ENCODE data around the gene LMCD1. TPM values are rescaled to one million over a fixed set of nuclear protein-coding genes. Genes with fewer than 3 reads are reported as not detected.

LMCD1 gene
- total RNA-seq, 3 donors from 2014 or later (not counting 1 experiment from before 2014, with no cell fraction given), result not detected

- H3K9me3 Mint-ChIP-seq, result no peaks in the 10 kb centered on the region
- no peak overlapping the region for H3K4me3 Mint-ChIP-seq
- no peaks in the 10 kb centered on the region for H3K36me3 Mint-ChIP-seq
- no peaks in the 10 kb centered on the region for H3K27me3 ChIP-seq (ENCODE audit: control insufficient read depth, insufficient read depth, low read length)
- TF ChIP-seq CTCF (IDR thresholded peaks at IDR 0.05), result no peak
- WGBS (ENCODE audit: insufficient coverage), result 63% methylated on average over 1 of the region's 1 CpG
- no peak overlapping the region for H3K27ac ChIP-seq (ENCODE audit: low read length)
- no peak overlapping the region for H3K27ac Mint-ChIP-seq
- H3K4me3 ChIP-seq (ENCODE audit: low read length), result no peak overlapping the region
- peaks cover 4 to 17% of the 10 kb centered on the region in 2 donors for H3K27me3 Mint-ChIP-seq (ENCODE audit: low read depth in 2 of 2)
- DNase-seq, result no peak
- no peaks in the 10 kb centered on the region for H3K9me3 ChIP-seq (ENCODE audit: control insufficient read depth, insufficient read depth, low read length)
- ATAC-seq, result no peak
- intact Hi-C loops (cut with micrococcal nuclease), result no loop called here
- H3K4me1 ChIP-seq (ENCODE audit: control insufficient read depth, insufficient read depth, low read length), result peaks cover 2% of the 10 kb centered on the region
- H3K4me1 Mint-ChIP-seq, result no peaks in the 10 kb centered on the region
- H3K36me3 ChIP-seq (ENCODE audit: control insufficient read depth, insufficient read depth, low read length), result no peaks in the 10 kb centered on the region
These were observed 21.4 kb downstream of the LMCD1 start for GRCh38 chr3:8523041-8523440.

- H3K27ac ChIP-seq (ENCODE audit: low read length), result no peak overlapping the region
These were observed 22.6 kb downstream of the LMCD1 start for GRCh38 chr3:8524249-8524648.

GRCh38 chr3:8524656-8525399 is 23.2 kb downstream of the LMCD1 start:
- Mint-ChIP-seq H3K9me3 (no peaks in the 10 kb centered on the region), H3K36me3 (no peaks in the 10 kb centered on the region), H3K27ac (no peak overlapping the region), H3K4me1 (no peaks in the 10 kb centered on the region), H3K4me3 (no peak overlapping the region), H3K27me3 (ENCODE audit: low read depth in 2 of 2) (peaks cover 4 to 17% of the 10 kb centered on the region in 2 donors)
- WGBS (ENCODE audit: insufficient coverage), result 97% methylated on average over 4 of the region's 5 CpGs
- intact Hi-C loops (cut with micrococcal nuclease), result no loop called here
- no peak for DNase-seq
- no peak overlapping the region for H3K27ac ChIP-seq (ENCODE audit: low read length)
- H3K9me3 ChIP-seq (ENCODE audit: control insufficient read depth, insufficient read depth, low read length), result no peaks in the 10 kb centered on the region
- H3K4me3 ChIP-seq (ENCODE audit: low read length), result no peak overlapping the region
- no peaks in the 10 kb centered on the region for H3K36me3 ChIP-seq (ENCODE audit: control insufficient read depth, insufficient read depth, low read length)
- H3K27me3 ChIP-seq (ENCODE audit: control insufficient read depth, insufficient read depth, low read length), result no peaks in the 10 kb centered on the region
- TF ChIP-seq CTCF (IDR thresholded peaks at IDR 0.05), result no peak
- ATAC-seq, result no peak
- H3K4me1 ChIP-seq (ENCODE audit: control insufficient read depth, insufficient read depth, low read length), result peaks cover 2% of the 10 kb centered on the region

More at GRCh38 chr3:8524249-8524648, 22.6 kb downstream of the LMCD1 start:
- H3K9me3 Mint-ChIP-seq, result no peaks in the 10 kb centered on the region
- peaks cover 4 to 17% of the 10 kb centered on the region in 2 donors for H3K27me3 Mint-ChIP-seq (ENCODE audit: low read depth in 2 of 2)
- DNase-seq (no peak), ATAC-seq (no peak)
- no peaks in the 10 kb centered on the region for H3K9me3 ChIP-seq (ENCODE audit: control insufficient read depth, insufficient read depth, low read length)
- H3K27ac Mint-ChIP-seq, result no peak overlapping the region
- no peak overlapping the region for H3K4me3 Mint-ChIP-seq
- no peak overlapping the region for H3K4me3 ChIP-seq (ENCODE audit: low read length)
- H3K36me3 Mint-ChIP-seq, result no peaks in the 10 kb centered on the region
- H3K36me3 ChIP-seq (ENCODE audit: control insufficient read depth, insufficient read depth, low read length), result no peaks in the 10 kb centered on the region
- no peaks in the 10 kb centered on the region for H3K27me3 ChIP-seq (ENCODE audit: control insufficient read depth, insufficient read depth, low read length)
- 14% methylated on average over 3 of the region's 3 CpGs for WGBS (ENCODE audit: insufficient coverage)
- H3K4me1 Mint-ChIP-seq, result no peaks in the 10 kb centered on the region
- no peak for TF ChIP-seq CTCF (IDR thresholded peaks at IDR 0.05)
- peaks cover 2% of the 10 kb centered on the region for H3K4me1 ChIP-seq (ENCODE audit: control insufficient read depth, insufficient read depth, low read length)
- intact Hi-C loops (cut with micrococcal nuclease), result no loop called here

GRCh38 chr3:8525893-8526292 is 24.3 kb downstream of the LMCD1 start:
- H3K9me3 ChIP-seq (ENCODE audit: control insufficient read depth, insufficient read depth, low read length), result no peaks in the 10 kb centered on the region
- 90% methylated on average over 3 of the region's 3 CpGs for WGBS (ENCODE audit: insufficient coverage)
- no peak overlapping the region for H3K4me3 ChIP-seq (ENCODE audit: low read length)
- intact Hi-C loops (cut with micrococcal nuclease), result no loop called here
- Mint-ChIP-seq H3K27me3 (ENCODE audit: low read depth in 2 of 2) (peaks cover 4 to 17% of the 10 kb centered on the region in 2 donors), H3K36me3 (no peaks in the 10 kb centered on the region), H3K4me3 (no peak overlapping the region), H3K27ac (no peak overlapping the region), H3K4me1 (no peaks in the 10 kb centered on the region), H3K9me3 (no peaks in the 10 kb centered on the region)
- DNase-seq (no peak), ATAC-seq (no peak)
- no peak for TF ChIP-seq CTCF (IDR thresholded peaks at IDR 0.05)
- H3K36me3 ChIP-seq (ENCODE audit: control insufficient read depth, insufficient read depth, low read length), result no peaks in the 10 kb centered on the region
- no peaks in the 10 kb centered on the region for H3K27me3 ChIP-seq (ENCODE audit: control insufficient read depth, insufficient read depth, low read length)
- H3K27ac ChIP-seq (ENCODE audit: low read length), result no peak overlapping the region
- peaks cover 2% of the 10 kb centered on the region for H3K4me1 ChIP-seq (ENCODE audit: control insufficient read depth, insufficient read depth, low read length)
